Right atrium auricular region (tissue), 2 donors: ENCODE results near the gene DLGAP3. TPM values are rescaled to one million over a fixed set of nuclear protein-coding genes. Genes with fewer than 3 reads are reported as not detected.
A peak's percentile ranks its signal among the peaks of the same experiment; 100 is the strongest.

ENCODE experiments used
- DNase-seq: peaks from one replicate; pipeline ENCODE4 v3.0.0-alpha.2; 2019; ENCODE audit warnings: low spot score
- H3K27ac ChIP-seq, 2 donors: fragments of 200-600 bp; sonication (generic); 1 replicate in 1 of 2; 2 replicates in 1 of 2; pipeline ENCODE4 v1.5.1; 2016 to 2019
- H3K27me3 ChIP-seq, 2 donors: fragments of 200-600 bp; sonication (generic); one replicate each; pipeline versions ENCODE4 v1.5.1 to v1.6.0; 2017 to 2019
- H3K36me3 ChIP-seq: fragments of 200-600 bp; sonication (generic); one replicate; pipeline ENCODE4 v1.5.1; 2016
- H3K4me1 ChIP-seq, 2 donors: fragments of 200-600 bp; sonication (generic); one replicate each; pipeline versions ENCODE4 v1.5.1 to v1.6.0; 2017 to 2019
- H3K4me3 ChIP-seq, 2 donors: fragments of 200-600 bp; sonication (generic); 1 replicate in 1 of 2; 2 replicates in 1 of 2; pipeline ENCODE4 v1.5.1; 2017 to 2019; ENCODE audit warnings: mild to moderate bottlenecking in 1 of 2, moderate library complexity in 1 of 2
- H3K9me3 ChIP-seq, 2 donors: fragments of 200-600 bp; sonication (generic); one replicate each; pipeline ENCODE4 v1.5.1; 2019
- total RNA-seq, 2 donors: library from RNA; depleted of rRNA; stranded (reverse); fragments of >200 nt; gene quantifications; one replicate each; pipeline ENCODE4 v1.1.0, GENCODE V29; 2016
- TF ChIP-seq, protein P1 (sequence below), 2 donors: fragments of 200-600 bp; sonication (generic); IDR thresholded peaks; one replicate each; pipeline ENCODE4 v1.5.1; 2019; ENCODE audit warnings: antibody characterized with exemption in 2 of 2

DLGAP3 gene
- total RNA-seq, 2 donors from 2014 or later, result 0.43 TPM; not detected in 1

GRCh38 chr1:34843392-34844251, 85.8 kb downstream of the DLGAP3 start:
- H3K27ac ChIP-seq, result peak overlapping the region; percentile 37 to 54
- H3K4me1 ChIP-seq, result peaks cover 0 to 69% of the 10 kb centered on the region in 2 donors
- TF ChIP-seq, protein P1, sequence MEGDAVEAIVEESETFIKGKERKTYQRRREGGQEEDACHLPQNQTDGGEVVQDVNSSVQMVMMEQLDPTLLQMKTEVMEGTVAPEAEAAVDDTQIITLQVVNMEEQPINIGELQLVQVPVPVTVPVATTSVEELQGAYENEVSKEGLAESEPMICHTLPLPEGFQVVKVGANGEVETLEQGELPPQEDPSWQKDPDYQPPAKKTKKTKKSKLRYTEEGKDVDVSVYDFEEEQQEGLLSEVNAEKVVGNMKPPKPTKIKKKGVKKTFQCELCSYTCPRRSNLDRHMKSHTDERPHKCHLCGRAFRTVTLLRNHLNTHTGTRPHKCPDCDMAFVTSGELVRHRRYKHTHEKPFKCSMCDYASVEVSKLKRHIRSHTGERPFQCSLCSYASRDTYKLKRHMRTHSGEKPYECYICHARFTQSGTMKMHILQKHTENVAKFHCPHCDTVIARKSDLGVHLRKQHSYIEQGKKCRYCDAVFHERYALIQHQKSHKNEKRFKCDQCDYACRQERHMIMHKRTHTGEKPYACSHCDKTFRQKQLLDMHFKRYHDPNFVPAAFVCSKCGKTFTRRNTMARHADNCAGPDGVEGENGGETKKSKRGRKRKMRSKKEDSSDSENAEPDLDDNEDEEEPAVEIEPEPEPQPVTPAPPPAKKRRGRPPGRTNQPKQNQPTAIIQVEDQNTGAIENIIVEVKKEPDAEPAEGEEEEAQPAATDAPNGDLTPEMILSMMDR (IDR thresholded peaks at IDR 0.05), result no peak
- H3K9me3 ChIP-seq, result no peaks in the 10 kb centered on the region
- no peaks in the 10 kb centered on the region for H3K36me3 ChIP-seq
- no peak for DNase-seq
- H3K27me3 ChIP-seq, result no peaks in the 10 kb centered on the region
- H3K4me3 ChIP-seq, result no peak overlapping the region

GRCh38 chr1:34842952-34843371, 86.5 kb downstream of the DLGAP3 start:
- no peaks in the 10 kb centered on the region for H3K36me3 ChIP-seq
- DNase-seq, result no peak
- peak overlapping the region; percentile 37 to 54 for H3K27ac ChIP-seq
- H3K4me3 ChIP-seq, result no peak overlapping the region
- H3K4me1 ChIP-seq, result peaks cover 0 to 62% of the 10 kb centered on the region in 2 donors
- TF ChIP-seq, protein P1 (IDR thresholded peaks at IDR 0.05), result no peak
- no peaks in the 10 kb centered on the region for H3K27me3 ChIP-seq
- no peaks in the 10 kb centered on the region for H3K9me3 ChIP-seq

DNA sequence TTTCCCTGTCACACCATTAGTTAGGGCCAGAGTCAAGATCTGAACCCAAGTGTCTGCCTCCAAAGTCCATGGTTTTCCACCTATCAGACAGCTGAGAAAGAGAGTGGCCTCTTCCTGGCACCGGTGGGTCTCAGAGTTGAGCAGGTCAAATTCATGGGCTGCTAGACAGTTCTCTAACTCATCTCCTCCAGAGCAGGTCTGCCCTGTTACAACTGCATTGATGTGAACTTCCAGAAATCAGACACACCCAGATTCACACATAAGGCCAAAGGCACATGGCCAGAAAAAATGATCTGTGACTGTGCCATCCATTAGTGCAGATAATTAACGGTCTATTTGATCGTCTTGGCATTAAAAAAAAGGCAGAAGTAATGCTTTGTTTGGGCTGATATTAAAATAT, 87.4 kb downstream of the DLGAP3 start:
- DNase-seq, result peak; percentile 42
- peaks cover 0 to 56% of the 10 kb centered on the region in 2 donors for H3K4me1 ChIP-seq
- no peaks in the 10 kb centered on the region for H3K27me3 ChIP-seq
- TF ChIP-seq, protein P1 (IDR thresholded peaks at IDR 0.05), result no peak
- no peak overlapping the region for H3K4me3 ChIP-seq
- no peaks in the 10 kb centered on the region for H3K36me3 ChIP-seq
- H3K9me3 ChIP-seq, result no peaks in the 10 kb centered on the region
- no peak overlapping the region for H3K27ac ChIP-seq

- Histone ChIP-seq H3K27ac (no peak overlapping the region), H3K4me1 (peaks cover 0 to 56% of the 10 kb centered on the region in 2 donors), H3K36me3 (no peaks in the 10 kb centered on the region), H3K9me3 (no peaks in the 10 kb centered on the region), H3K27me3 (no peaks in the 10 kb centered on the region), H3K4me3 (no peak overlapping the region)
- DNase-seq, result peak; percentile 30
- TF ChIP-seq, protein P1 (IDR thresholded peaks at IDR 0.05), result no peak
These were observed 89.0 kb downstream of the DLGAP3 start for GRCh38 chr1:34840426-34840825.

DNA sequence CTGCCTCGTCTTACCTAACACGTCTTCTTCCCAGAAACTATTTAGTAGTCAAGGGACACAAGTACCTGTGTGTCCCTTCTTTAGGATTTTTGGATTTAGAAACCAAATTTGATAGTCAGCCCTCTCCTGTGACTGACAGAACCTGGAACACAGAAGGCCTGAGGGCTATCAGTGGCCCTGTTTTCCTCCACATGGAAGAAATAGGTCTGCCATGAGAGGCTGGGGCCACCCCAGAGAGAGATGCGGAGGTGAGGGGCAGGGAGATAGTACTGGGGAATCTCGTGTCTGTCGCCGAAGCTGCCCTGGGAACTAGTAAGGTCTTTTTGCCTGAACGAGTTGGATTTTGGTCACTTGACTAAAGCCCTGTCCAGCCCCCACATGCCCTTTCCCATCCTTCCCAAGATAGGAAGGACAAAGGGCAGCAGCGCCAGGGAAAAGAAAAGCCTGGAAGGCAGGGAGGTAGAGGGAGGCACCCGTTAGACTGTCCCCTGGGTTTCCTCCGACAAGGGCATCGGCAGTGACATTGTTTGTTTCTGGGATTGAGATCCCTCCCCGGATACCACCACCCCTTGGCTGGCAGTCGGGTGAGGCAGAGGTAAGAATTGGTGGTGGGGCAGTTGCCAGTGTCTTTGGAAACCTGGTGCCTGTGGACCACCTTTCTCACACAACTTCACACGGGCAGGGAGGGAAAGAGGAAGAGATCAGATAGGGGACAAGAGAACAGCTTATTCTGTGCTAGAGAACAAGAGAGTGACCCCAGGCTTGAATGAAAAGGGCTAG, 89.7 kb downstream of the DLGAP3 start:
- Histone ChIP-seq H3K4me1 (peaks cover 0 to 51% of the 10 kb centered on the region in 2 donors), H3K4me3 (no peak overlapping the region), H3K36me3 (no peaks in the 10 kb centered on the region), H3K27me3 (no peaks in the 10 kb centered on the region), H3K9me3 (no peaks in the 10 kb centered on the region), H3K27ac (peak overlapping the region in 1 of 2 donors; percentile 29)
- TF ChIP-seq, protein P1 (IDR thresholded peaks at IDR 0.05), result no peak
- DNase-seq, result peak; percentile 23
